ENCODE measurements around the gene KRT23. TPM values are rescaled to one million over a fixed set of nuclear protein-coding genes. Genes with fewer than 3 reads are reported as not detected.

KRT23 gene
- total and polyA plus RNA-seq, 2 of the 13 experiments (the other 11 are each of a cell fraction or from before 2014, with no cell fraction given) = 24.7 to 51.1 TPM

DNA sequence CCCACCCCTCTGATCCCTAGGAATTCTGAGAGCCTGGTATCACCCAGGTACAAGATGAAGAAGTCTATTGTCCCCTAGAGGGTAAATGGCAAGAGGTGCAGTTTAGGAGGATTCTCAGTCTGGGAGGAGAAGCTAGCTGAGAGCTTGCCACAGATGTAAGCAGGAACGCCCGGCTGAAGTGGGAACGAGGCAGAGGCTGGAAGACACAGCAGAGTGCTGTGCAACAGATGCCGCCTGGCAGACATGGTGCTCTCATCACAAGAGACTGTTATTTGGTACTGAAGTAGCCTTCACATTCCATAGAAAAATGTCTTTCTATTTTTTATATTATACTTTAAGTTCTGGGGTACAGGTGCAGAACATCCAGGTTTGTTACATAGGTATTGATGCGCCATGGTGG lies 32.1 kb downstream of the KRT23 start:
- H3K9ac ChIP-seq (ENCODE audit: insufficient read depth, low read depth, low read length) = no peak overlapping the region
- peaks cover 70% of the 10 kb centered on the region for H3K4me1 ChIP-seq (ENCODE audit: insufficient read depth, low read length)
- DNase-seq (ENCODE audit: low spot score) (no peak), FAIRE-seq (no peak), ATAC-seq (no peak)
- H3K9me3 ChIP-seq (ENCODE audit: low read length) = no peaks in the 10 kb centered on the region
- in situ Hi-C loops (cut with HindIII; ENCODE audit: extremely low pct_ligation_motif_present, low pct_unique_long_range_greater_than_20kb) (loop anchor here (5.0 kb wide), 1 partner anchor 417 kb away; no protein-coding TSS in a partner anchor), intact Hi-C loops (cut with micrococcal nuclease; ENCODE audit: unreplicated experiment) (loop anchor here (5.0 to 10.0 kb wide), 4 partner anchors 102 to 619 kb away; partner anchors contain the start of genes KRT19, KRTAP1-1, KRTAP2-1 and KRTAP3-1)
- over 99% methylated on average over 5 of the region's 5 CpGs for WGBS (ENCODE audit: low lambda C conversion rate)
- no peaks in the 10 kb centered on the region for H4K20me1 ChIP-seq (ENCODE audit: insufficient read depth, low read length)
- H3K36me3 ChIP-seq (replicated peaks in 1 of 2; ENCODE audit: control insufficient read depth in 1 of 2, insufficient read depth in 2 of 2, low read length in 2 of 2) = no peaks in the 10 kb centered on the region
- H3K79me2 ChIP-seq (ENCODE audit: insufficient read depth, low read length) = no peaks in the 10 kb centered on the region
- H3K4me2 ChIP-seq (ENCODE audit: low read depth, low read length) = no peak overlapping the region
- ChIA-PET POLR2A (no interaction called here), CTCF (ENCODE audit: low intra/inter-chr PET ratio, low total read pairs) (no interaction called here)
- H3K27ac ChIP-seq (ENCODE audit: extremely low read length, insufficient read depth, low read length) = no peak overlapping the region
- TF ChIP-seq KMT2B (CRISPR knock-in tag; IDR thresholded peaks at IDR 0.05) = no peak
- no peak for TF ChIP-seq HNRNPLL (IDR thresholded peaks at IDR 0.05; ENCODE audit: low read depth, low read length, poor library complexity, severe bottlenecking)
- TF ChIP-seq SOX13 (IDR thresholded peaks at IDR 0.05) = no peak
- TF ChIP-seq SOX13 (CRISPR knock-in tag; conservative IDR thresholded peaks at IDR 0.05 in 1 of 2, IDR thresholded peaks at IDR 0.05 in 1 of 2) = no peak
- TF ChIP-seq POGZ (CRISPR knock-in tag; IDR thresholded peaks at IDR 0.05) = no peak
- no peak for TF ChIP-seq FOXA3 (CRISPR knock-in tag; IDR thresholded peaks at IDR 0.05)
- TF ChIP-seq MAFF (IDR thresholded peaks at IDR 0.05; ENCODE audit: low read depth, low read length) = no peak
- no peak for TF ChIP-seq YEATS4 (CRISPR knock-in tag; IDR thresholded peaks at IDR 0.05; ENCODE audit: borderline replicate concordance)
- no peak for TF ChIP-seq ZNF616 (CRISPR knock-in tag; IDR thresholded peaks at IDR 0.05; ENCODE audit: low read depth)
- no peak for TF ChIP-seq SIX4 (CRISPR knock-in tag; IDR thresholded peaks at IDR 0.05)
- no peak for TF ChIP-seq PAWR (CRISPR knock-in tag; IDR thresholded peaks at IDR 0.05; ENCODE audit: borderline replicate concordance)
- no peak for TF ChIP-seq ZNF274 (CRISPR knock-in tag; IDR thresholded peaks at IDR 0.05)
- TF ChIP-seq, protein P1, sequence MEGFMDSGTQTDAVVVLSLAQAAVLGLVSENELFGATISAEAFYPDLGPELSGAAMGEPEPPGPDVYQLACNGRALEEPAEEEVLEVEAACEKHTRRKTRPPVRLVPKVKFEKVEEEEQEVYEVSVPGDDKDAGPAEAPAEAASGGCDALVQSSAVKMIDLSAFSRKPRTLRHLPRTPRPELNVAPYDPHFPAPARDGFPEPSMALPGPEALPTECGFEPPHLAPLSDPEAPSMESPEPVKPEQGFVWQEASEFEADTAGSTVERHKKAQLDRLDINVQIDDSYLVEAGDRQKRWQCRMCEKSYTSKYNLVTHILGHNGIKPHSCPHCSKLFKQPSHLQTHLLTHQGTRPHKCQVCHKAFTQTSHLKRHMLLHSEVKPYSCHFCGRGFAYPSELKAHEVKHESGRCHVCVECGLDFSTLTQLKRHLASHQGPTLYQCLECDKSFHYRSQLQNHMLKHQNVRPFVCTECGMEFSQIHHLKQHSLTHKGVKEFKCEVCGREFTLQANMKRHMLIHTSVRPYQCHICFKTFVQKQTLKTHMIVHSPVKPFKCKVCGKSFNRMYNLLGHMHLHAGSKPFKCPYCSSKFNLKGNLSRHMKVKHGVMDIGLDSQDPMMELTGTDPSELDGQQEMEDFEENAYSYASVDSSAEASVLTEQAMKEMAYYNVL (CRISPR knock-in tag; IDR thresholded peaks at IDR 0.05; ENCODE audit: borderline replicate concordance) = no peak
- no peak for TF ChIP-seq CBX1 (IDR thresholded peaks at IDR 0.05; ENCODE audit: low read depth)
- no peak for TF ChIP-seq ZMYM4 (CRISPR knock-in tag; IDR thresholded peaks at IDR 0.05)
- TF ChIP-seq NFE2 (CRISPR knock-in tag; IDR thresholded peaks at IDR 0.05) = no peak
- TF ChIP-seq, protein P2, sequence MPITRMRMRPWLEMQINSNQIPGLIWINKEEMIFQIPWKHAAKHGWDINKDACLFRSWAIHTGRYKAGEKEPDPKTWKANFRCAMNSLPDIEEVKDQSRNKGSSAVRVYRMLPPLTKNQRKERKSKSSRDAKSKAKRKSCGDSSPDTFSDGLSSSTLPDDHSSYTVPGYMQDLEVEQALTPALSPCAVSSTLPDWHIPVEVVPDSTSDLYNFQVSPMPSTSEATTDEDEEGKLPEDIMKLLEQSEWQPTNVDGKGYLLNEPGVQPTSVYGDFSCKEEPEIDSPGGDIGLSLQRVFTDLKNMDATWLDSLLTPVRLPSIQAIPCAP (CRISPR knock-in tag; IDR thresholded peaks at IDR 0.05; ENCODE audit: low read depth) = no peak
- no peak for TF ChIP-seq ZFP90 (CRISPR knock-in tag; IDR thresholded peaks at IDR 0.05; ENCODE audit: borderline replicate concordance)
- TF ChIP-seq, protein P3, sequence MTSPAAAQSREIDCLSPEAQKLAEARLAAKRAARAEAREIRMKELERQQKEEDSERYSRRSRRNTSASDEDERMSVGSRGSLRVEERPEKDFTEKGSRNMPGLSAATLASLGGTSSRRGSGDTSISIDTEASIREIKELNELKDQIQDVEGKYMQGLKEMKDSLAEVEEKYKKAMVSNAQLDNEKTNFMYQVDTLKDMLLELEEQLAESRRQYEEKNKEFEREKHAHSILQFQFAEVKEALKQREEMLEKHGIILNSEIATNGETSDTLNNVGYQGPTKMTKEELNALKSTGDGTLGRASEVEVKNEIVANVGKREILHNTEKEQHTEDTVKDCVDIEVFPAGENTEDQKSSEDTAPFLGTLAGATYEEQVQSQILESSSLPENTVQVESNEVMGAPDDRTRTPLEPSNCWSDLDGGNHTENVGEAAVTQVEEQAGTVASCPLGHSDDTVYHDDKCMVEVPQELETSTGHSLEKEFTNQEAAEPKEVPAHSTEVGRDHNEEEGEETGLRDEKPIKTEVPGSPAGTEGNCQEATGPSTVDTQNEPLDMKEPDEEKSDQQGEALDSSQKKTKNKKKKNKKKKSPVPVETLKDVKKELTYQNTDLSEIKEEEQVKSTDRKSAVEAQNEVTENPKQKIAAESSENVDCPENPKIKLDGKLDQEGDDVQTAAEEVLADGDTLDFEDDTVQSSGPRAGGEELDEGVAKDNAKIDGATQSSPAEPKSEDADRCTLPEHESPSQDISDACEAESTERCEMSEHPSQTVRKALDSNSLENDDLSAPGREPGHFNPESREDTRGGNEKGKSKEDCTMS (CRISPR knock-in tag; conservative IDR thresholded peaks at IDR 0.05) = no peak
- no peak for TF ChIP-seq ZFX (CRISPR knock-in tag; IDR thresholded peaks at IDR 0.05; ENCODE audit: low read depth)
- no peak overlapping the region for H2AFZ ChIP-seq (ENCODE audit: low read length)
- no TSS peak for BruUV-seq (replicated peaks)
- H3K4me3 ChIP-seq (replicated peaks in 1 of 3; ENCODE audit: insufficient read depth in 1 of 3, low read depth in 2 of 3, low read length in 3 of 3) = no peak overlapping the region
- H3K27me3 ChIP-seq (ENCODE audit: control insufficient read depth in 1 of 2, insufficient read depth in 2 of 2, low read length in 2 of 2) = no peaks in the 10 kb centered on the region
